8988T (cell line): ENCODE results near the gene MEI1.

ENCODE experiments used
- DNase-seq: peaks from one replicate; pipeline ENCODE4 v3.0.0; 2011

MEI1 gene

GRCh38 chr22:41793871-41794270 is 94.6 kb downstream of the MEI1 start:
- DNase-seq = no peak

- DNase-seq = no peak
These were observed 99.4 kb downstream of the MEI1 start for GRCh38 chr22:41798736-41799135.

- no peak for DNase-seq
These were observed 100.4 kb downstream of the MEI1 start for GRCh38 chr22:41799486-41800347.

- DNase-seq = peak; percentile 81
These were observed 101.2 kb downstream of the MEI1 start, which contains the start of gene CCDC134 for GRCh38 chr22:41800348-41801146. CCDC134 (plus strand) TSS chr22:41800679; CDS start chr22:41808891, 8,212 bp downstream.

GRCh38 chr22:41801147-41801819 is 102.0 kb downstream of the MEI1 start:
- no peak for DNase-seq

GRCh38 chr22:41801886-41802285 is 102.6 kb downstream of the MEI1 start:
- DNase-seq = no peak

GRCh38 chr22:41805639-41806038 is 106.3 kb downstream of the MEI1 start:
- no peak for DNase-seq

GRCh38 chr22:41808400-41808799 is 109.1 kb downstream of the MEI1 start:
- no peak for DNase-seq

- no peak for DNase-seq
These were observed 110.7 kb downstream of the MEI1 start for GRCh38 chr22:41810022-41810421.

- no peak for DNase-seq
These were observed 113.7 kb downstream of the MEI1 start for GRCh38 chr22:41812805-41813545.

GRCh38 chr22:41813726-41814410 is 114.6 kb downstream of the MEI1 start:
- no peak for DNase-seq

GRCh38 chr22:41815716-41816115 is 116.4 kb downstream of the MEI1 start:
- DNase-seq = no peak

- no peak for DNase-seq
These were observed 116.9 kb downstream of the MEI1 start for GRCh38 chr22:41816241-41816640.

GRCh38 chr22:41816871-41817270 is 117.6 kb downstream of the MEI1 start:
- no peak for DNase-seq

- DNase-seq = no peak
These were observed 118.7 kb downstream of the MEI1 start for GRCh38 chr22:41818011-41818410.

- no peak for DNase-seq
These were observed 119.3 kb downstream of the MEI1 start for GRCh38 chr22:41818596-41818995.

- DNase-seq = no peak
These were observed 120.0 kb downstream of the MEI1 start for GRCh38 chr22:41819257-41819656.

- no peak for DNase-seq
These were observed 121.1 kb downstream of the MEI1 start for GRCh38 chr22:41820447-41820846.

GRCh38 chr22:41821471-41822316 is 122.4 kb downstream of the MEI1 start:
- DNase-seq = no peak

GRCh38 chr22:41822317-41823057 is 123.2 kb downstream of the MEI1 start:
- peak; percentile 37 for DNase-seq
